Lung (tissue), 12 donors: ENCODE data around the gene SMTN. TPM values are rescaled to one million over a fixed set of nuclear protein-coding genes. Genes with fewer than 3 reads are reported as not detected.

Experiments
- ATAC-seq: fragments of 200-7000 bp; cut with Tn5 transposase; one replicate; pipeline ENCODE4 v1.9.1; 2020; ENCODE audit warnings: moderate number of reproducible peaks; ENCODE audit not compliant: insufficient read depth, low FRiP score
- DNase-seq, 3 donors: peaks; one replicate each; pipeline ENCODE4 v3.0.0-alpha.2; 2013 to 2017
- H3K27ac ChIP-seq, 2 donors: one replicate each; pipeline ENCODE4 v1.5.1; 2013; ENCODE audit warnings: mild to moderate bottlenecking in 2 of 2, moderate library complexity in 2 of 2, control low read depth in 1 of 2, inconsistent platforms in 1 of 2, low read depth in 1 of 2, low read length in 1 of 2
- H3K27me3 ChIP-seq, 3 donors: one replicate each; pipeline ENCODE4 v1.5.1; 2013; ENCODE audit warnings: low read length in 2 of 3; ENCODE audit not compliant: control insufficient read depth in 3 of 3, insufficient read depth in 3 of 3
- H3K36me3 ChIP-seq, 4 donors: one replicate each; pipeline ENCODE4 v1.5.1; 2013; ENCODE audit warnings: low read length in 4 of 4, mild to moderate bottlenecking in 1 of 4, moderate library complexity in 1 of 4; ENCODE audit not compliant: control insufficient read depth in 4 of 4, insufficient read depth in 4 of 4
- H3K4me1 ChIP-seq, 5 donors: one replicate each; pipeline ENCODE4 v1.5.1; 2013; ENCODE audit warnings: low read length in 5 of 5, mild to moderate bottlenecking in 2 of 5, moderate library complexity in 1 of 5; ENCODE audit not compliant: control insufficient read depth in 5 of 5, insufficient read depth in 5 of 5
- H3K4me3 ChIP-seq: one replicate; pipeline ENCODE4 v1.5.1; 2013; ENCODE audit warnings: mild to moderate bottlenecking, control low read depth, moderate library complexity
- H3K9ac ChIP-seq, 2 donors: one replicate each; pipeline ENCODE4 v1.5.1; 2013; ENCODE audit warnings: low read length in 2 of 2, control low read depth in 1 of 2; ENCODE audit not compliant: insufficient read depth in 1 of 2
- H3K9me3 ChIP-seq, 4 donors: one replicate each; pipeline ENCODE4 v1.5.1; 2013; ENCODE audit warnings: low read length in 3 of 4, mild to moderate bottlenecking in 1 of 4, moderate library complexity in 1 of 4; ENCODE audit not compliant: control insufficient read depth in 4 of 4, insufficient read depth in 3 of 4
- WGBS, 2 donors: extraction: QIAGEN DNeasy Blood & Tissue Kit; methylation state at CpG; one replicate each; pipeline ENCODE4 v1.1.7; 2013; 5-methylcytosine and 5-hydroxymethylcytosine counted together
- polyA plus RNA-seq, 2 donors: library from polyadenylated mRNA; stranded (reverse); fragments of 200-250 nt; gene quantifications; one replicate each; pipeline ENCODE4 v1.2.1, GENCODE V29; 2013
- total RNA-seq, 2 donors: library from RNA; depleted of rRNA in 1 of 2; stranded (reverse); fragments of >200 nt in 1 of 2; gene quantifications; one replicate each; pipeline ENCODE4 v1.2.1, GENCODE V29; 2014 to 2021
- TF ChIP-seq, protein P1 (sequence below): IDR thresholded peaks from 2 replicates; pipeline ENCODE4 v1.5.1; 2012; ENCODE audit warnings: mild to moderate bottlenecking; ENCODE audit errors: control extremely low read depth, extremely low read depth
- donor health status: control.
- donor health status: control.
- donor health status: Bipolar disorder and iron deficiency.
- donor health status: healthy.
- donor health status: DM: yes; HTN: yes; CAD: no.

The SMTN gene
- total and polyA plus RNA-seq, 4 donors: 30.8 to 101 (median 64.7) TPM

DNA sequence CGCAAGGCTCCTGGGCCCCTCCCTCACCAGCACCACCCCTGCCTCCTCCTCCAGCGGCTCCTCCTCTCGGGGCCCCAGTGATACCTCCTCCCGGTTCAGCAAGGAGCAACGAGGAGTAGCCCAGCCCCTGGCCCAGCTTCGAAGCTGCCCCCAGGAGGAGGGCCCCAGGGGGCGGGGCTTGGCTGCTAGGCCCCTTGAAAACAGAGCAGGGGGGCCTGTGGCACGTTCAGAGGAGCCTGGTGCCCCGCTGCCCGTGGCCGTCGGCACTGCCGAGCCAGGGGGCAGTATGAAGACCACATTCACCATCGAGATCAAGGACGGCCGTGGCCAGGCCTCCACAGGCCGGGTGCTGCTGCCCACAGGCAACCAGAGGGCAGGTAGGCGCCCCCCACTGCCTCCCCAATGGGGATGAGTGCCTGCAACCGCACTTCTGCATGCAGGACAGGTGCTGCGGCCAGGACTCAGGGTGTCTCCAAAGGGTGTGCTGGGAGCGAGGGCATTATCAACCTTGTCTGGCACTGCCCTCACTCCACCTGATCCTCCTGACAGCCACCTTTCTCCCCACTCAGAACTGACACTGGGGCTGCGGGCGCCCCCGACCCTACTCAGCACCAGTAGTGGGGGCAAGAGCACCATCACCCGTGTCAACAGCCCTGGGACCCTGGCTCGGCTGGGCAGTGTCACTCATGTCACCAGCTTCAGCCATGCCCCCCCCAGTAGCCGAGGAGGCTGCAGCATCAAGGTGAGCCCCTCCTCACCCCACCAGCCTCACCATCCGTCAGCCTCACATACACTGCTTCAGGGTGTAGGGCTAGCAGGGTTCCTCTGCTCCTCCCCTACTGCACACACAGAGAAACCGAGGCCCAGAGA, 10.2 kb downstream of the SMTN start:
- H3K9ac ChIP-seq: no peak overlapping the region
- no peak overlapping the region for H3K27ac ChIP-seq
- H3K36me3 ChIP-seq: peaks cover 4 to 76% (median 51%) of the 10 kb centered on the region in 4 donors
- no peaks in the 10 kb centered on the region for H3K9me3 ChIP-seq
- no peak overlapping the region for H3K4me3 ChIP-seq
- no peaks in the 10 kb centered on the region for H3K27me3 ChIP-seq
- no peak for DNase-seq
- 89 to 91% methylated on average over 29 of the region's 29 CpGs for WGBS, 2 donors
- H3K4me1 ChIP-seq: no peaks in the 10 kb centered on the region
- ATAC-seq: no peak
- TF ChIP-seq, protein P1, sequence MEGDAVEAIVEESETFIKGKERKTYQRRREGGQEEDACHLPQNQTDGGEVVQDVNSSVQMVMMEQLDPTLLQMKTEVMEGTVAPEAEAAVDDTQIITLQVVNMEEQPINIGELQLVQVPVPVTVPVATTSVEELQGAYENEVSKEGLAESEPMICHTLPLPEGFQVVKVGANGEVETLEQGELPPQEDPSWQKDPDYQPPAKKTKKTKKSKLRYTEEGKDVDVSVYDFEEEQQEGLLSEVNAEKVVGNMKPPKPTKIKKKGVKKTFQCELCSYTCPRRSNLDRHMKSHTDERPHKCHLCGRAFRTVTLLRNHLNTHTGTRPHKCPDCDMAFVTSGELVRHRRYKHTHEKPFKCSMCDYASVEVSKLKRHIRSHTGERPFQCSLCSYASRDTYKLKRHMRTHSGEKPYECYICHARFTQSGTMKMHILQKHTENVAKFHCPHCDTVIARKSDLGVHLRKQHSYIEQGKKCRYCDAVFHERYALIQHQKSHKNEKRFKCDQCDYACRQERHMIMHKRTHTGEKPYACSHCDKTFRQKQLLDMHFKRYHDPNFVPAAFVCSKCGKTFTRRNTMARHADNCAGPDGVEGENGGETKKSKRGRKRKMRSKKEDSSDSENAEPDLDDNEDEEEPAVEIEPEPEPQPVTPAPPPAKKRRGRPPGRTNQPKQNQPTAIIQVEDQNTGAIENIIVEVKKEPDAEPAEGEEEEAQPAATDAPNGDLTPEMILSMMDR: no peak

DNA sequence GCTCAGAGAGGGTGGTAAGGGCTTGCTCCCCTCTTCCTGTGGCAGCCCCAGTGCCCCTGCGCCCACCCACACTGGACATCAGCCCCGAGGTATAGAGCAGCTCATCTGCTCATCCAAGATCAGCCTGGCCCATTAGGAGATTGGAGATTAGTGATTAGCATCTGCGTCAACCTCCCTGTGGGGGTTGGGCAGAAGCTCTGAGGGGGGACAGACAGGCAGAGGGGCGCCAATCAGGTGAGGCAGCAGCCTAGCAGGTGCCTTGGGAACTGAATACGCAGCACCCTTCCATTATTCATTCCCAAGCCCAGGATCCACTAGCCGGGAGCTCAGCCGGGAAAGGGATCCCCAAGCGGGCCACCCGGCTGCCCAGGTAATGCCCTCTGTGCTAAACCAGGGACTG, 11.0 kb downstream of the SMTN start:
- no peak overlapping the region for H3K4me3 ChIP-seq
- no peaks in the 10 kb centered on the region for H3K4me1 ChIP-seq
- peak overlapping the region in 1 of 2 donors; percentile 13 for H3K9ac ChIP-seq
- 95 to 98% methylated on average over 9 of the region's 9 CpGs for WGBS, 2 donors
- no peak for ATAC-seq
- DNase-seq: no peak
- no peaks in the 10 kb centered on the region for H3K9me3 ChIP-seq
- TF ChIP-seq, protein P1: no peak
- H3K27ac ChIP-seq: no peak overlapping the region
- no peaks in the 10 kb centered on the region for H3K27me3 ChIP-seq
- peaks cover 7 to 80% (median 54%) of the 10 kb centered on the region in 4 donors for H3K36me3 ChIP-seq

DNA sequence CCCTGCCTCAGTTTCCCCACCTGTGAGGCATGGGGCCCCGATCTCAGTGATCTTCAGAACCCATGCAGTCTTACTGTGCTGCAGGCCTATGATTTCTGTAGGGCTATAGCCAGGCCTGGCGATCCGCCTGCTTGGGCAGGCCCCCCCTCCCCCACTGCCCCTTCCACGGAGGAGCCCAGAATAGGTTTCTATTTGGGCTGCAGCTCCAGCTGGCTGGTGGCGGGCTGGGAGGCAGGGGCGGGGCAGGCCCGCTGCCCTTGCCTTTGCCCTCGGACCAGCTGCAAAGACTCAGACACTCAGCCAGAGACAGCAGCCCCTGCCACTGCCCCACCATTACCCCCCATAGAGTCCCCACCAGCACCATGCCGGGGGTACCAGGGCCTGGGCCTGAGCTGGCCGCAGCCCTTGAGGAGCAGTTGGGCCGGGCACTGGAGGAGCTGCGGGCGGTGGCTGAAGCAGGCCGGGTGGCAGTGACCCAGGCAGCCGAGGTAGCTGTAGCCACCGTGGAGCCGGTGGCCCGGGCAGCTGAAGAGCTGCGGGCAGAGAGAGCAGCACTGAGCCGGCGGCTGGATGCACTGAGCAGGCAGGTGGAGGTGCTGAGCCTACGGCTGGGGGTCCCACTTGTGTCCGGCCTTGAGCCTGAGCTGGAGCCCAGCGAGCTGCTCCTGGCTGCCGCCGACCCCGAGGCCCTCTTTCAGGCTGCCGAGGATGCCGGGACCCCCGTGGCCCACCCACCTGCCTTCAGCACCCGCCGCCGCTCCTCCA, 12.2 kb downstream of the SMTN start:
- H3K36me3 ChIP-seq: peaks cover 3 to 81% (median 57%) of the 10 kb centered on the region in 4 donors
- ATAC-seq: no peak
- no peaks in the 10 kb centered on the region for H3K4me1 ChIP-seq
- TF ChIP-seq, protein P1: no peak
- H3K9me3 ChIP-seq: no peaks in the 10 kb centered on the region
- H3K9ac ChIP-seq: no peak overlapping the region
- H3K27me3 ChIP-seq: no peaks in the 10 kb centered on the region
- DNase-seq: no peak
- H3K4me3 ChIP-seq: no peak overlapping the region
- WGBS, 2 donors: 92 to 95% methylated on average over 28 to 33 of the region's 33 CpGs
- H3K27ac ChIP-seq: peak overlapping the region in 1 of 2 donors; percentile 86
